HG03558 (cell line): ENCODE measurements around the gene CCDC175.

Experiments used
- ATAC-seq: cut with Tn5 transposase; IDR thresholded peaks from one replicate; pipeline ENCODE4 v1.9.1; 2021; ENCODE audit warnings: moderate number of reproducible peaks; ENCODE audit not compliant: unreplicated experiment; ENCODE audit errors: extremely low read depth

The CCDC175 gene

DNA sequence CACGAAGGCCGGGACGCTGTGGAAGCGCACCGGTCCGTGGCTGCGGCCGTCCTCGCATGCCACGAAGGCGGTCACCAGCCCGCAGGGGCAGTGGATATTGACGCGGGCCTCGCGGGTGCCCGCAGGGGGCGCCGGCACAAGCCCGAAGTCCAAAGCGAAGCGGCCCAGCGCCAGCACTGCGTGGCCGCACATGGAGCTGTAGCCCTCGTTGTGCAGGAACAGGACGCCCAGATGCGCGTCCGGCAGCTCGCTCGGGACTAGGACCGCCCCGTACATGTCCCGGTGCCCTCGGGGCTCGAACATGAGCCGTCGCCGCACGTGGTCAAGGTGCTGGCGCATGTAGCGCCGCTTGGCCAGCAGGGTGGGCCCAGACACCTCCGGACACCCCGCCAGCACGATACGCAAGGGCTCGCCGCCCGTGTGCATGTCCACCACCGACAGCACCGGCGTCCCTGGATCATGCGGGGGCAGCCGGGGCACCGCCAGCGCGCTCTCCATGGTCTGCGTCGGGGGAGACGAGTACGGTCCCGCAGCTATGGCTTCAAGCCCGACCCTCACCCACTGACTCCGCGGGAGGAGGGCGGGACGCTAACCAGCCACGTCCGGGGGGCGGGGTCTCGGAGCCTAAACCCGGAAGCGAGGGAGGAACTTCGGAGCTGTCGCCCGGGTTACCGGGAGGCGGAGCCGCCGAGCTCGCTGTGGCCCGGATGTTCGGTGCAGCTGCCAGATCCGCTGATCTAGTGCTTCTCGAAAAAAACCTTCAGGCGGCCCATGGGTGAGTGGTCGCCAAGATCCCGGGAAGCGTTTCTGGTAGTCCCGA, 92.6 kb downstream of the CCDC175 start, which contains the start of the genes JKAMP and L3HYPDH:
TSS of gene JKAMP (plus strand) at position 699 of the 820 bp plus-strand sequence. CDS start at position 772, 73 bp downstream.
TSS of gene L3HYPDH (minus strand) at position 590 of the 820 bp plus-strand sequence. CDS start at position 498, 92 bp downstream.
- ATAC-seq = peak; percentile 66

GRCh38 chr14:59483363-59483762, 93.2 kb downstream of the CCDC175 start:
- ATAC-seq = no peak

- no peak for ATAC-seq
Measured at GRCh38 chr14:59482541-59483331, 93.9 kb downstream of the CCDC175 start.

DNA sequence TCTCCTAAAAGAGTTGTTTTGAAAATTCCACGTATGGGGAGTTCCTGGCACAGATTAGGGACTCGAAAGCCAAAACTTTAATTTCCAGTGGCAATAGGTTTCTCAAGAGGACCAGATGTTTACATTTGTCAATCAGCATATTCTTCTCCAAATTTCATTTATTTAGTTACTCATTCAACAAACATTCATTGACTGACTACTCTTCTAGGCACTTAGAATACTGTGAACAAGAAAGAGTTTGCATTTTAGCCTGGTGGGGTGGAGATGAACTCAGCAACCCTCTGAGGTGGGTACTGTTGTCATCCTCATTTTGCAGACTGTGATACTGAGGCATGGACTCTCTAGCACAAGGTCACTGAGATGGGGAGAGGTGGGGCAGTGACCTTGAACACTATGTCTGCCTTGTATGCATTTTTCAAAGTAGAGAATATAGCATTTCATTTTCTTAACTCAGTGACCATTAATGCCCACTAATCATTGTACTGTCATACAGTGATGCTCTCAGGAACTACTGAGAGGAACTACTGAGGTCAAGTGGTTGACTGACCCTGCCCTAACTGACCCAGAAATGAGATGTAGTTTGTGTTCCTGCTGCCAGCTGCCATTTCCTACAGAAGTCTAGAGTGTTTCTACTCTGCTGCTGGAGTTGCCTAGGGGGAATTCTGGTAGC, 94.6 kb downstream of the CCDC175 start:
- ATAC-seq = no peak

DNA sequence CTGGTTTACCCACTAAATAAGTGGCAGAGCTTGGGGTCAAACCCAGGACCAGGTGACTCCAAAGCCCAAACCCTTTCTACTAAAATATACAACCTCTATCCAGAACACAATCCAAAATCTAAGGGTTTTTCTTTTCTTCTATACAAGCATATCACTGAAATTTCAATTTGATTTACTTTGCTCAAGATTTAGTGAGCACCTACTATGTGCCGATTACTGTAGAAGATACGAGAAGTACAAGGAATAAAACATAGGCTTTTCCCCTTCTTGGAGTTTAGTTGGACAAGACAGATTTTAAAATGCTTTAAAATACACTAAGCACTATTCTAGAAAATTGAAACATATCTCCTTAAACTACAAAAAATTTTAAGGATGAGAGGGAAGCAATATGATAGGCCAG, 95.2 kb downstream of the CCDC175 start:
- no peak for ATAC-seq

DNA sequence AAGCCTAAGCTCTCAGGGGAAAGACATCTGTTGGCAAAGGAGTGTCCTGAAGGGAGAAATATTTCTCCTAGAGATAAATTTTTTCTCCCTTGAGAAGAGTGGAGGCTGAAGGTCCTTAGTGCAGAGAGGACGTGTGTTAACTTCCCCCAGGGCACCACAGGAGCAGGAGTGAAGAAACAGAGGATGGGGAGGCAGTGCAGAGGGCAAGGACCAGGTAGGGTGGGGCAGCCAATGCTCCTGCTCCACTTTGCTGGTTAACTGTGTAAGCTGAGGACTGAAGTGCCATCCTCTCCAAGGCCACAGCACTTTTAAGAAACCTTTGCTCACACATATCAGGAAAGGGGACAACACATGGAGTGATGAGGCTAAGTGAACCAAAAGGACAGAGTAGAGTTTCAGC, 96.4 kb downstream of the CCDC175 start:
- ATAC-seq = no peak

DNA sequence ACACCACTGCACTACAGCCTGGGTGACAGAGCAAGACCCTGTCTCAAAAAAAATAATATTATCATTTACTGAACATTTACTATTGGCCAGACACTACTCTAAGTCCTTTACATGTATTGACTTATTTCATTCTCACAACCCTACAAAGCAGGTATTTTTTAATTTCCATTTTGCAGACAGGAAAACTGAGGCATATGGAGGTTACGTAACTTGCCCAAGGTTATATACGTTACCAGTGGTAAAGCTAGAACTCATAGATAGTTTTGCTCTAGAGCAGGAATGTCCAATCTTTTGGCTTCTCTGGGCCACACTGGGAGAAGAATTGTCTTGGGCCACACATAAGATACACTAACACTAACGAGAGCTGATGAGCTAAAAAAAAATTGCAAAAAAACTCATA, 98.1 kb downstream of the CCDC175 start:
- ATAC-seq = no peak

DNA sequence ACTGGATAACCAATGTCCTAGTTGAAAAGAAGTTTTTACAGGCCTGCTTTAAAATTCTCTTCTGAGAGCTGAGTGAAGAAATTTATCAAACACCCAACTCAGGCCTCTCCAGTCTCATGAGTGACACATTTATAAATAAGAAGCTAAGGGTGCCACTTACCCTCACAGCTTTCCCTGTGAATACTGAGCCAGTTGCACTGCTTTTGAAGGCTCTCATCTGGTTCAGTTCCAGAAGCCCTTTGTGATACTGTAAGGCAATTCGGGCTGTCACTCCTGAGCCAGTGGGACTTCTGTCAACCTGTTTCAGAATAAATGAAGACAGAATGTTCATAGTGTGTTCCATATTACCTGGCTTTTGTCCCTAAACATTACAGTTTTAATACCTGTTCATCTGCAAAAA, 100.9 kb downstream of the CCDC175 start:
- no peak for ATAC-seq

- ATAC-seq = no peak
Measured at GRCh38 chr14:59474172-59474571, 102.4 kb downstream of the CCDC175 start.

DNA sequence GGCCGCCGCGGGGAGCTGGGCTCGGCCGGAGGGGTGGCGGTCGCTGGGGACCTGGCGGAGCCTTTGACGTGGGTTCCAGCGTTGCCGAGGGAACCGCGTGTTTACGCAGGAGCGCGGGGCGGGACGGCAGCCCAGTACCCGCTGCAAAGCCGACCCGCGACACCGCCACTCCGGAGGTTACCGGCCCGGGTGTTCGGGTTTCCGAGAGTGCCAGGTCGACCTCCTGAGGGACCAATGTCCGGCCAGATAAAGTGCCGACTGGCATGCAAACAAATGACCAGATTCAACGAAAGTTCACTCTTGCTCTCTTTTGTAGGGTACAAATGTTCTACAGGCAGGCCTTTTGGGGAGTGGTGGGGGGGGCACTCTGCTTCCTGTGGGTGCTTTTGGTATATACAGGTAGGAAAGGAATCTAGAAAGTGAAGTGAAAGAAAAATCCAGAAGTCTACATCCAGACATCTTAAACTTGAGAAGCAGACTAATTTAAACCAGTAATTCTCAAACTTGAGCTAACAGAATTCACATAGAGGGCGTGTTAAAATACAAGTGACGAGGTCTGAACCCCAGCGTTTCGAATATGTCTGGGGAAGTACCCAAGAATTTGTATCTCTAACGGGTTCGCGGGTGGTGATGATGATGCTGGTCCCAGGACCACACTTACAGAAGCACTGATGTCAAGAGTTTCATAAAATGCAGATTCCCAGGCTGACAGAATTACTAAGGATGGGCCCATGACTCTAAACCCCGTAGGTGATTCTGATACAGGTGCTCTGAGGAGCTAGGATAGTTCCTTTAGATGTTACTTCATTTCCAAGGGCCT, 111.1 kb downstream of the CCDC175 start, which contains the start of gene GPR135:
TSS of gene GPR135 (minus strand) at position 65 of the 820 bp plus-strand sequence. CDS start 154 bp downstream, outside the sequence.
- ATAC-seq = no peak

GRCh38 chr14:59464486-59465315, 111.9 kb downstream of the CCDC175 start:
- peak; percentile 36 for ATAC-seq

DNA sequence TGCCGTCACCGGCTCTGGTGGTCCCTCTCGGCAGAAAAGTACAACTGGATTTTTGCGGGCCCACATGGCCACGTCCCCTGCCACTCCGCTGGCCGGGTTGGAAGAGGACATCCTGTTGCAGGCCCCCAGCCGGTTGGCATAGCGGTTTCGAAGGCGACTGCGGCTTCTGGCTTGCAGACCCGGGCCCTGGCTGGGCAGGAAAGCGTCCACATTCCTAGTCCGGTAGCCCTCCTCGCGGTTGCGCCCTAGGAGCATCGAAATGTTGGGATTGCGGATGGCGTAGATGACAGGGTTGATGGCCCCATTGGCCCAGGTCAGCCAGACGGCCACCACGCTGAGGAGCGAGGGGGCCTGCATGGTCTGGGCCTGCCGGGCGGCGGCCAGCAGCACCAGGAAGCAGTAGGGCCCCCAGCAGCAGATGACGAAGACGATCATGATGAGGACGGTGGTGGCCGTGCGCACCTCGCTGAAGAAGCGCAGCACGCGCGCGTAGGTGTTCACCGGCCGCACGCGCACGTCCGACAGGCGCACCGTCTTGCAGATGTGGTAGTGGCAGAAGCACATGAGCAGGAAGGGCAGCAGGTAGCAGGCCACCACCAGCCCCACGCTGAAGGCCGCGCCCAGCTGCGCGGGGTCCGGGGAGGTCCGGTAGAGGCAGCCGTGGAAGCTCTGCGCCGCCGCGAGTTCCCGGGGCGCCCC, 112.7 kb downstream of the CCDC175 start:
- peak; percentile 6 for ATAC-seq

DNA sequence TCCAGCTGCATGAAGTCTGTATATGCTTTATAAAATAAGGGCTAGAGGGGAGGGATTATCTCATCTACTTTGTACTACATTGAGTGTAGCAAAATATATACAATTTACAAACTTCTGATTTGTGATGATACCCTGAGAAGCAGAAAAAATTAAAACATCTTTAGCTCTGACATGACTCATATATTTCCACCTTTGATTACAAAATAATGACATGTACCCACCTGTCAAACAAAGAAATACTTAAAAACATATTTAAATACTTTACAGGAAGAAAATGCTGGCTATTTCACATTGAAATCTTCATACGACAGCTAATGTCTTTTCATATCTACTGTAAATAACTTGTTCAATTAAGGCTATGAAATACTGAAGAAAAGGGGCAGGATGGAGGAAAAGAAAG, 114.7 kb downstream of the CCDC175 start:
- ATAC-seq = no peak

GRCh38 chr14:59460378-59460777, 116.2 kb downstream of the CCDC175 start:
- no peak for ATAC-seq

DNA sequence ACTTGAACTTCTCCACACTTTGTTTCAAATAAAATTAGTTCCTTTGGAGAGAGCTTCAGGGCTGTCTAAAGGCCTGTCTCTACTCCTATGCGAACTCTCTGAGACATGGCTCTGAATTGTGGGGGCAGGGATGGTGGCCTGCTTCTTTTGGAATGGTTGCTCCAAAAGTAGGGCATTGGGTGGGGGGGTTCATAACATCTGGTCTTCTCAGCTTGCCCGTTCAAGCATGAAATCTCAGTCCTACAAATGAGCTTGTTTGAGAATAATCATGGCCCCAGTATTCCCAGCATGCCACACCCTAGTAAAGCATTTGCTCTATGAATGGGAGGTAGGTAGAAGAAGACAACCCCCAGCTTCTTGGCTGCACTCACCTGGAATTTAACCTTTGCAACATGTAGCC, 118.1 kb downstream of the CCDC175 start:
- ATAC-seq = no peak

- ATAC-seq = no peak
Measured at GRCh38 chr14:59455411-59455810, 121.2 kb downstream of the CCDC175 start.
